GM21528 (cell line): ENCODE measurements around the gene DGKB.

ENCODE experiments used
- ATAC-seq: cut with Tn5 transposase; IDR thresholded peaks from one replicate; pipeline ENCODE4 v1.9.1; 2021; ENCODE audit warnings: mild to moderate bottlenecking, moderate library complexity; ENCODE audit not compliant: unreplicated experiment, low FRiP score

DGKB gene

GRCh38 chr7:14414274-14414986 lies 488.1 kb downstream of the DGKB start:
- ATAC-seq: no peak

DNA sequence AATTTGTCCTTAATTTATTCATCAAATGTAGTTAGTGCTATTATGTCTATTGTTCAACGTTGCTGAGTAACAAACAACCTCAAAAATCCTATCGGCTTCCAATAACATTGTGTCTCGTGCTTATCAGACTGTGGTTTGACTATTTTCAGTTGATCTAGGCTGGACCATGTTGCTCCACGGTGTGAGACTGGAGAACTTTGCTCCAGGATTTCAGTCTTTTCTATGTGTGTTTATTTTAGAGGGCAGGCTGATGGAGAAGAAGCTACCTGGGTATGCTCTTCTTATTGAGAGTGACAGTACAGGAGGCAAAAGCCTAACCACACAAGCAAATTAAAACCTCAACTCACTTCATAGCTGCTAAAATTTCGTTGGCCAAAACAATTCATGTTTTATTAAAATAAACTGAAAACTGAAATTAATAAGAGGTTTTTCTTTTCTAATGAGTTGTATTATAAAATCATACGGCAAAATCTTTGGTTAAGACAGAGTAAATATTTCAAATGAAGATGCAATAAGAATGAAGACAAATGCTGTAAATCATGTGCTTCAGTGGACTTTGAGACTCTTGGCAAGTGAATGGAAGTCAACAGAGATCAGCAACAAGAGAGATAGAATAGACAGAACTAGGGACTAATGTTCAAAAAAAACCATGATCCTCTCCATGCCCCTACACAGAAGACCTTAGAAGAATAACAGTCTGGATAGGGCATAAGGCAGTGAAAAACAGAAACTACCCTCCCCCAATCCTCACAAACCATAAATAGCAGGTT lies 495.1 kb downstream of the DGKB start:
- no peak for ATAC-seq

DNA sequence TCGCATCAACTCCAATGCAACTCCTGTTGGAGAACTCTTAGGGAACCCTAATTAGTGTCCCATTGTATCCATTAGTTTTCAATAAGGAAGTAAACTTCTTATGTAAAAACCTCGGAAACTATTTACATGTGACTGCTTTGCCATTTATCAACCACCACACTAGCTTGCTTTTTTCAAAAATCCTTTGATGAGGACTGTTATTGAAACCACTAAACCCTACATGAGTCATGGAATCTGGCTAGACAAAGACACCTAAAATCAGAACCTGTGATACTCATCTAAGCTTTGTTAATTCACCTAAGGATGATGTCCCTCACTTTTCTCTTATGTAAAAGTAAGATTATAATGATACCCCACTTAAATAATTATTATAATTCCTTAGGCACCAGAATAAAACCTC lies 499.0 kb downstream of the DGKB start:
- no peak for ATAC-seq

GRCh38 chr7:14400271-14400670 lies 502.3 kb downstream of the DGKB start:
- ATAC-seq: no peak

DNA sequence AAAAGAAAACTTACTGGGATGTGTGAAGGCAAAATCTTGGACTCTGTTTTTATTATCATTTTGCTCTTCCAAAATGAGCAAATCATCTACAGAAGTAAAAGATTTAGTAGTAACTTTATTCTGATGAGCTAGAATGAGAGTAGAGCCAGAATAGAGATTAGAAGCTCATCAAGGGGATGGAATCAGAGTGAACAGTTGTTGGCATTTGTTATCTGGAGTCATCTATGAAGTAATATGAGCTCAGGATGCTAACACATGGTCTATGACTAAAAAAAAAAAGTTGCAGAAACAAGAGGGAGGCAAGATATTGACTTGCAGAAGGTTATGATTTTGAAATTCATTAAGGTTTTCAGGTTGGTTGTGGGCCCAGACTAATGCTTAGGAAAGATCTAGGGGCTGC lies 504.0 kb downstream of the DGKB start:
- no peak for ATAC-seq

- ATAC-seq: no peak
These were observed 506.7 kb downstream of the DGKB start for GRCh38 chr7:14395860-14396259.

DNA sequence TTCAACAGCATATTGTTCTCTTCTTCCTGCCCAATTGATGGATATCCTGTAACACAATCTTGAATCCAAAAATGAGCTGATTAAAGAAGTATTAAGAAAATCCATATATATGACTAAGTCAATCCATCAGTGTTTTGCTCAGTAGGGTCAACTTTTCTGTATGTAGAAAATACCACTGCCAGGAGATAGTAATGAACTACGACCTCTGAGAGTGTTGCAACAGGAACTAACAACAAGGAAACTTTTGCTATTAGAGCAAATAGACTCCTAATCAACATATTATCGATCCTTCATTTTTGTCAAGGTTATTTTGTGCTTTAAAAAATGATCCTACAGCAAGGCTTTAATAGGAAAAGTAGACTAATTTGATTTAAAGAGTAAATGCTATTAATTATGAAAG lies 507.8 kb downstream of the DGKB start:
- ATAC-seq: no peak

DNA sequence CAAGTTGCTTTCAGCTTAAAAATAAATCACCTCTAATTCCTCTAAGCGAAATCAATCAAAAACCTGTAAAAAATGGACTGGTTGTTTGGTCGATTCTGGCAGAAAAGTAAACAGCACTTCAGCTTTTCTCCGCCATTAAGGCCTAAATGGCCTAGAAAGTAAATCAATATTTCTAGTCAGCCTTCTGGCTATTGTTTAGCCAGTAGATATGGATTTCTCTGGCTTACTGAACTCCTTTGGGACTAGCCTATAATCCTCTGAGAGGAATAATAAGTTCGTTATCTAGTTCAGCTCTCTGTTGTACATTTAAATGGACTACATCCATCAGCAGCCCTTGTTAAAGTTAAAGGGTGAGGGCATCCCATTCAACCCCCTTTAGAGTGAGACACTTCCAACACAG lies 513.0 kb downstream of the DGKB start:
- no peak for ATAC-seq

DNA sequence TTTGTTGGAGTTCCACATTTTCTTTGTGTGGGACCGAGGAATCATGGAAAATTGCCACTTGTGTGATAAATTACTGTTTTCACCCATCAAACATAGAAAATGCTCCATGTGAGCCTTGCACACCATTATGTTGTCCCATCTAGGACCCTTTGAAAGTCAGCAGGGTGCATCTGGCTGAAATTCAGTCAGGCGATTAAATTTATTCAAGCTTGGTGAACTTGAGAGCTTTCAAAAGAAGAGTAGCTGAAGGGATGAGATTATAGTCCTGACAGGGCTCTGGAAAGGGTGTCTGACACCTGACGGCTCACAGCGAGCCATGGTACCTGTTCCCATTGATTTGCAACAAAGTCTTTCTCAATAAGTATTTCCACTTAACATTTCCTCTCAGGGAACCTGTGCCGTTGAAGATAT lies 513.4 kb downstream of the DGKB start:
- ATAC-seq: no peak

GRCh38 chr7:14385074-14385473 lies 517.5 kb downstream of the DGKB start:
- no peak for ATAC-seq

DNA sequence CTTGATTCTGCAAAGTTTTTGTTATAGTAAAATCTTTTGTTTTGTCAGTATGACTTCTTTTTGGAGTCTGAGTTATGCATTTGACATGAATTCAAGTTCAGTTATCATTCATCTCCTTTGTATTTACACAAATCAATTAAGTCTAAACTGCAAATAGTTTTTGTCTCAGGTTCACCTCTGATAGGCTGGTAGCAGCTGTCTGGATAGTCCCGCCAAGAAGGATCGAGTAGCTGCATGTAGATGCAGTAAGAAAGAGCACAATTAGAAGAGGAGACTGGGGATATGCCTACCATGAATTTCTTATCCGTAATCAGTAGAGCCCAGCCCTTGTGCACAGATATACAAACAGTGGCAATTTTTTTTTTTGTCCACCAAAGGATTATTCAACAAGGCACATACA lies 520.6 kb downstream of the DGKB start:
- ATAC-seq: no peak

- no peak for ATAC-seq
These were observed 521.2 kb downstream of the DGKB start for GRCh38 chr7:14381306-14381705.

DNA sequence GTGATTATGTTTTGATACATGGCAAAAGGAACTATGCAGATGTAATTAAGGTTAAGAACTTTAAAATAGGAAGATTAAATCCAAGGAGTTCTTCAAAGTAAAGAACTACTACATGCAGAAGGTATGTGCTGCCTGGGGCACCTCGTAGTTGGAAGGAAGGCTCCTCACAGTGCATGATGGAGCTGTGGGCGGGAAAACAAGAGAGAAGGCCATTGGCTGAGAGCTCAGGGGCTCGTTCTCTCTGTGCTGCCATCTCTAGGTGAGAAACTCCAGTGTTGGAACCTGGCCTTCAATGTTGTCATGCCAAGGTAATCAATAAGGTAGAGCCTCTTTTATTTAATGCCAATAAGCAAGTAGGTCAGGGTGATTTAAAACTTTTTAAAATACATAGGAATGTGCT lies 521.7 kb downstream of the DGKB start:
- no peak for ATAC-seq

DNA sequence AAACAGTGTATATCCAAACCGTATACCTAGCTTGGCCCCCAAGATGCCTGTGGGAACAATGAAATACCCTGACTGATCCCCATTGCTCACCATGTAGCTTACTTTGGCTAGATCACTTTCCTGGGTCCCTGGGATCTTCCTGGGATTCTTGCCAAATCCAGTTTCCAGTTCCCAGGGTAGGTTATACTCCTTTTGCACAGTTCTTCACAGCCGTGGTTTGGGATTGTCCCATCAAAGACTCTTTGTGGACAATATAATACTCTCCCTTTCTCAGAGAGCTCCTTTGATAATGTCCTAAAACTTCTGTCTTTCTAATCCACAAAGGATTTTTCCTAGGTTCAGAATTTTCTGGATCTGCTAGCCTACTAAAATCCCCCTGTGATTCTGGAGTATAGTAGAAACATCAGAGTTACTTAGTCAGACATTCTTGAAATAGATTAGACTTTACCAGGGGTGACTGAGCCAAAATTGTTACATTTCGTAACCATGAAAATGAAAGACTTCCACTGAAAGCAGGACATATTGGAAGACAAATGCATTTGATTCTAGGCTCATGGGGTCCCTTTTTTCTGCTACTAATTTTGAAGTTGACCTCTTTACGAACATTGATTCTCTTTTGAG lies 524.8 kb downstream of the DGKB start:
- ATAC-seq: no peak

GRCh38 chr7:14376711-14377110 lies 525.8 kb downstream of the DGKB start:
- ATAC-seq: no peak

DNA sequence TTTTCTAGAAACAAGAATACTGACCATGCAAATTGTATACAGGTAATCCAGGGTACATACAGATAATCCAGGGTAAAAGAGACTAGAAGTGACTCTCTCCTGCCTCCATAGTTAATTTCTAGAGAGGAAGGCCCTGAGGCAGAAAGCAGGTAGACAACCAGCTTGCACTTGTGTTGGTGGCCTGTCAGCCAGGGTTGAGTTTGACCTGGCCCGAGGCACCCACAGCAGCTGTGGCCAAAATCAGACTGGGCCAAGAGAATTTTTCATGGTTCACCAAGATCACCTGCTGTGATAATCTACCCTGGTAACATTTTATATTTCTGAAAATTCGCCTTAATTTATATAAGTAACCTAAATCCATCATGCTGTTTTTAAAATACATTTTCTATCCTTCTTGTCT lies 526.6 kb downstream of the DGKB start:
- no peak for ATAC-seq

- no peak for ATAC-seq
These were observed 528.2 kb downstream of the DGKB start for GRCh38 chr7:14374336-14374735.

- ATAC-seq: no peak
These were observed 534.3 kb downstream of the DGKB start for GRCh38 chr7:14368285-14368684.

GRCh38 chr7:14351167-14351566 lies 551.4 kb downstream of the DGKB start:
- no peak for ATAC-seq

DNA sequence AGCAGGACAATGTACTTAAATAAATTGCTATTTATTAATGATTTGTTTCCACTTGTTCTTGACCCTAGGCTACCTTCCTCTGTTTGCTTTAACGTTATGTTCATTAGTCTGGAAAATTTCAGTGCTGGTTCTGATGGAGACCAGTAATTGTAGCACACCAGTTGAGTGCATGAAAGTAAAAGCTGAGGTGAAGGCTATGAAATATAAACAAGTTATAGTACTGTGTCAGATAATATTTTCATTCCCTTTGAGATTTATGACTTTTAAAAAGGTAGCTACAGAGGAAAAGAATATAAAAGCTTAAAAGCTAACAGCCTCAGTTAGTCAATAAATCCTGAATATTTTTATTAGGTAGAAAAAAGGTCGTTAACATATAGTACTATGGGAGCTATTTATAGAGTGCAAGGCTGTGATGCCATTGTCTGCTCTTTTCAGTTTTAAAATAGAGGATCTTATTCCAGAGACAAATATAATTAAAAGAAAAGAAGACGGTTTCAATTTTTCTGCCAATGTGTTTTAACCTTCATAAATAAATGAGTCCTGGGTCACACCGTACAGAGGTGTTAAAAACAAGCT lies 561.3 kb downstream of the DGKB start:
- ATAC-seq: no peak

- ATAC-seq: no peak
These were observed 562.0 kb downstream of the DGKB start for GRCh38 chr7:14340393-14341074.
